IMR-90 (cell line): ENCODE measurements around the gene ITGAX. TPM values are rescaled to one million over a fixed set of nuclear protein-coding genes. Genes with fewer than 3 reads are reported as not detected.
A peak's percentile ranks its signal among the peaks of the same experiment; 100 is the strongest.

Source experiments
- ATAC-seq: fragments of 200-7000 bp; cut with Tn5 transposase; 2 replicates; pipeline ENCODE4 v1.9.1; 2020; ENCODE audit warnings: low read depth, mild to moderate bottlenecking, moderate library complexity
- Bru-seq: library from RNA; stranded (reverse); fragments of 400-500 nt; gene quantifications from one replicate; lab custom pipeline; 2021; lab: Mats Ljungman, UMichigan
- BruChase-seq, 2 experiments: library from RNA; stranded (reverse); fragments of 400-500 nt; gene quantifications; one replicate each; lab custom pipeline; 2021; lab: Mats Ljungman, UMichigan
- BruUV-seq: library from RNA; stranded (reverse); fragments of 400-500 nt; replicated peaks from 2 replicates; lab custom pipeline; 2021; lab: Mats Ljungman, UMichigan
- CTCF ChIA-PET: fragments of 300-600 bp; formaldehyde crosslinking; extraction: SDS; loops from one replicate; lab custom pipeline; 2021; ENCODE audit warnings: antibody characterized with exemption; lab: Yijun Ruan, JAX
- POLR2A ChIA-PET: fragments of 300-600 bp; sonication (Branson Sonifier 250); formaldehyde crosslinking; loops from one replicate; lab custom pipeline; 2022; ENCODE audit warnings: antibody characterized with exemption; ENCODE audit not compliant: unreplicated experiment; lab: Charles Lee
- DNase-seq: peaks from one replicate; pipeline ENCODE4 v3.0.0; 2013
- H2AFZ ChIP-seq: replicated peaks from 2 replicates; pipeline ENCODE3; 2013; ENCODE audit warnings: low read length, mild to moderate bottlenecking; ENCODE audit not compliant: poor library complexity
- H2AK5ac ChIP-seq: 2 replicates; pipeline ENCODE4 v1.6.1; 2013; ENCODE audit warnings: low read depth, low read length, inconsistent platforms
- H2AK9ac ChIP-seq: replicated peaks from 2 replicates; pipeline ENCODE3; 2013; ENCODE audit warnings: mild to moderate bottlenecking, low read depth, low read length, moderate library complexity; ENCODE audit not compliant: poor library complexity
- H2BK120ac ChIP-seq: 2 replicates; pipeline ENCODE4 v1.6.1; 2013; ENCODE audit warnings: low read depth, low read length, inconsistent platforms
- H2BK15ac ChIP-seq: 3 replicates; pipeline ENCODE4 v1.6.1; 2013; ENCODE audit warnings: low read depth, low read length, inconsistent platforms
- H2BK20ac ChIP-seq: 2 replicates; pipeline ENCODE4 v1.6.1; 2013; ENCODE audit warnings: low read depth, mild to moderate bottlenecking, inconsistent platforms, low read length, moderate library complexity
- H2BK5ac ChIP-seq: 2 replicates; pipeline ENCODE4 v1.6.1; 2013; ENCODE audit warnings: mild to moderate bottlenecking, low read depth, low read length, inconsistent platforms; ENCODE audit not compliant: poor library complexity, severe bottlenecking
- H3K14ac ChIP-seq: replicated peaks from 2 replicates; pipeline ENCODE4 v1.6.1; 2013; ENCODE audit warnings: low read depth, low read length, inconsistent platforms
- H3K18ac ChIP-seq: 2 replicates; pipeline ENCODE4 v1.6.1; 2013; ENCODE audit warnings: low read depth, low read length, control low read depth
- H3K23ac ChIP-seq: 2 replicates; pipeline ENCODE4 v1.6.1; 2013; ENCODE audit warnings: low read depth, low read length, inconsistent platforms
- H3K27ac ChIP-seq: 2 replicates; pipeline ENCODE4 v1.5.1; 2013; ENCODE audit warnings: mild to moderate bottlenecking, control low read depth, low read length; ENCODE audit not compliant: insufficient read depth
- H3K27me3 ChIP-seq: 2 replicates; pipeline ENCODE4 v1.6.1; 2013; ENCODE audit warnings: low read length; ENCODE audit not compliant: control insufficient read depth, insufficient read depth
- H3K36me3 ChIP-seq: 2 replicates; pipeline ENCODE4 v1.6.1; 2013; ENCODE audit warnings: low read length, mixed read lengths; ENCODE audit not compliant: control insufficient read depth, insufficient read depth
- H3K4ac ChIP-seq: 2 replicates; pipeline ENCODE4 v1.6.1; 2013; ENCODE audit warnings: low read depth, low read length, inconsistent platforms
- H3K4me1 ChIP-seq: 2 replicates; pipeline ENCODE4 v1.6.1; 2013; ENCODE audit warnings: low read length, mixed read lengths; ENCODE audit not compliant: control insufficient read depth, insufficient read depth
- H3K4me2 ChIP-seq: 2 replicates; pipeline ENCODE4 v1.6.1; 2013; ENCODE audit warnings: low read depth, mild to moderate bottlenecking, control low read depth, low read length, moderate library complexity
- H3K4me3 ChIP-seq: 2 replicates; pipeline ENCODE4 v1.5.1; 2013; ENCODE audit warnings: low read depth, mild to moderate bottlenecking, control low read depth, low read length, moderate library complexity; ENCODE audit not compliant: insufficient read depth
- H3K56ac ChIP-seq: 2 replicates; pipeline ENCODE4 v1.6.1; 2013; ENCODE audit warnings: low read length, inconsistent platforms; ENCODE audit not compliant: insufficient read depth; ENCODE audit errors: extremely low read depth
- H3K79me1 ChIP-seq, 2 experiments: 2 replicates each; pipeline ENCODE4 v1.6.1; 2013; ENCODE audit warnings: low read length in 2 of 2, inconsistent platforms in 1 of 2, low read depth in 1 of 2
- H3K9ac ChIP-seq: 2 replicates; pipeline ENCODE4 v1.6.1; 2013; ENCODE audit warnings: low read depth, low read length, control low read depth
- H3K9me1 ChIP-seq: 2 replicates; pipeline ENCODE4 v1.6.1; 2013; ENCODE audit warnings: low read length, inconsistent platforms; ENCODE audit not compliant: insufficient read depth
- H3K9me3 ChIP-seq: 2 replicates; pipeline ENCODE4 v1.6.1; 2013; ENCODE audit warnings: low read length; ENCODE audit not compliant: control insufficient read depth, insufficient read depth
- H4K20me1 ChIP-seq: 2 replicates; pipeline ENCODE4 v1.6.1; 2013; ENCODE audit warnings: low read length, inconsistent platforms; ENCODE audit not compliant: insufficient read depth
- H4K5ac ChIP-seq: 2 replicates; pipeline ENCODE4 v1.6.1; 2013; ENCODE audit warnings: mild to moderate bottlenecking, low read depth, low read length, control low read depth
- H4K8ac ChIP-seq, 2 experiments: 2 replicates each; pipeline ENCODE4 v1.6.1; 2013; ENCODE audit warnings: low read depth in 2 of 2, low read length in 2 of 2, control low read depth in 1 of 2, inconsistent platforms in 1 of 2
- H4K91ac ChIP-seq: 2 replicates; pipeline ENCODE4 v1.6.1; 2013; ENCODE audit warnings: low read depth, low read length, inconsistent platforms; ENCODE audit not compliant: insufficient read depth
- BHLHE40 ChIP-seq: fragments of 150-350 bp; IDR thresholded peaks from 2 replicates; pipeline ENCODE4 v1.6.1; 2016; ENCODE audit warnings: mild to moderate bottlenecking, low read depth, low read length
- CEBPB ChIP-seq: IDR thresholded peaks from 2 replicates; pipeline ENCODE4 v1.6.1; 2012; ENCODE audit warnings: low read depth, low read length, improper control_type of control experiment
- CHD1 ChIP-seq: IDR thresholded peaks from 2 replicates; pipeline ENCODE4 v1.6.1; 2012; ENCODE audit warnings: low read depth, low read length, improper control_type of control experiment
- CTCF ChIP-seq: conservative IDR thresholded peaks from 2 replicates; pipeline ENCODE4 v1.5.1; 2012; ENCODE audit warnings: mild to moderate bottlenecking, low read depth, low read length, improper control_type of control experiment
- ELK1 ChIP-seq: fragments of 150-350 bp; IDR thresholded peaks from 2 replicates; pipeline ENCODE4 v1.6.1; 2016; ENCODE audit warnings: low read depth, mild to moderate bottlenecking, low read length, moderate library complexity, borderline replicate concordance
- FOS ChIP-seq: fragments of 150-350 bp; IDR thresholded peaks from 2 replicates; pipeline ENCODE4 v1.6.1; 2016; ENCODE audit warnings: low read depth, low read length
- MAFK ChIP-seq: IDR thresholded peaks from 2 replicates; pipeline ENCODE4 v1.6.1; 2012; ENCODE audit warnings: low read depth, low read length, improper control_type of control experiment
- MAZ ChIP-seq: IDR thresholded peaks from 2 replicates; pipeline ENCODE4 v1.6.1; 2012; ENCODE audit warnings: low read depth, mild to moderate bottlenecking, low read length, improper control_type of control experiment, moderate library complexity, borderline replicate concordance
- MXI1 ChIP-seq: IDR thresholded peaks from 2 replicates; pipeline ENCODE4 v1.6.1; 2012; ENCODE audit warnings: low read depth, mild to moderate bottlenecking, low read length, moderate library complexity, borderline replicate concordance
- POLR2A ChIP-seq: IDR thresholded peaks from 2 replicates; pipeline ENCODE4 v1.6.1; 2012; ENCODE audit warnings: mild to moderate bottlenecking, low read depth, low read length
- USF2 ChIP-seq: fragments of 150-350 bp; IDR thresholded peaks from 2 replicates; pipeline ENCODE4 v1.6.1; 2017; ENCODE audit warnings: mild to moderate bottlenecking, antibody characterized with exemption, low read length, low read depth
- WGBS, 2 experiments: methylation state at CpG; one replicate each; pipeline versions ENCODE4 v1.1.5 to v1.1.7; 2013; ENCODE audit warnings: missing lambda C conversion rate in 2 of 2; ENCODE audit not compliant: insufficient read length in 1 of 2; ENCODE audit errors: extremely low coverage in 2 of 2; 5-methylcytosine and 5-hydroxymethylcytosine counted together
- dilution Hi-C: fragments of 300-500 bp; cut with HindIII; formaldehyde crosslinking; loops from one replicate; pipeline ENCODE4 v1.14.3; 2018; ENCODE audit warnings: low sequenced_read_pairs; ENCODE audit not compliant: unreplicated experiment
- in situ Hi-C: fragments of 300-500 bp; cut with MboI; formaldehyde crosslinking; loops from 3 replicates; pipeline ENCODE4 v1.14.3; 2019; ENCODE audit warnings: low sequenced_read_pairs, inconsistent platforms, mixed read lengths
- intact Hi-C: fragments of 100-400 bp; cut with micrococcal nuclease; formaldehyde crosslinking; loops from 2 replicates; pipeline ENCODE4 v1.10.0; 2022
- long read RNA-seq: library from polyadenylated mRNA; unstranded; transcript quantifications from one replicate; pipeline ENCODE4 v2.0.0, GENCODE V29; 2021; ENCODE audit not compliant: unreplicated experiment
- polyA plus RNA-seq, 3 experiments: library from polyadenylated mRNA; depleted of rRNA; stranded (reverse); fragments of >200 nt; gene quantifications; 2 replicates each; pipeline ENCODE4 v1.2.3, GENCODE V29; 2012; ENCODE audit warnings: low replicate concordance in 1 of 3
- total RNA-seq: library from RNA; depleted of rRNA; stranded (reverse); fragments of >200 nt; gene quantifications from 2 replicates; pipeline ENCODE4 v1.2.3, GENCODE V29; 2012; rRNA removed

The ITGAX gene
- total RNA-seq (0.18 TPM in 1 of 2 replicates, not detected in the other), polyA plus RNA-seq (2012; rRNA removed) (0.09 TPM in 2 replicates), Bru-seq, nascent RNA (not detected), BruChase-seq, experiment 1, labeled RNA remaining after a 6-hour chase (not detected), BruChase-seq, experiment 2, labeled RNA remaining after a 2-hour chase (percentile 3 among the genes with signal in this experiment)
- 0.12 and 0.17 TPM in 2 replicates for polyA plus RNA-seq (2012; cell fraction: cytosol; rRNA removed)
- polyA plus RNA-seq (2012; cell fraction: nucleus; rRNA removed; ENCODE audit: low replicate concordance), result 0.37 and 0.73 TPM in 2 replicates
- long read RNA-seq, result 0 reads

- peak; percentile 20 for DNase-seq
Observed at GRCh38 chr16:31354394-31355291, at the start of gene ITGAX. Gene ITGAX (plus strand): TSS chr16:31355176. CDS start chr16:31355255, 79 bp downstream.

More at GRCh38 chr16:31354394-31355291, at the start of gene ITGAX:
- Histone ChIP-seq H3K9me3 (no peaks in the 10 kb centered on the region), H3K18ac (no peak within 1 kb of the TSS), H3K27me3 (no peaks in the 10 kb centered on the region), H3K9me1 (no peaks in the 10 kb centered on the region), H4K20me1 (no peaks in the 10 kb centered on the region), H3K23ac (no peak within 1 kb of the TSS), H3K4me2 (no peak within 1 kb of the TSS), H4K5ac (no peak within 1 kb of the TSS), H2BK20ac (no peak within 1 kb of the TSS), H2BK5ac (no peak within 1 kb of the TSS), H3K56ac (no peak within 1 kb of the TSS), H3K9ac (no peak within 1 kb of the TSS), H3K36me3 (no peaks in the 10 kb centered on the region), H3K79me1 (no peaks in the 10 kb centered on the region), H3K27ac (no peak within 1 kb of the TSS), H2AFZ (peak within 1 kb of the TSS; percentile 35), H3K14ac (no peak within 1 kb of the TSS), H2AK5ac (no peak within 1 kb of the TSS), H4K91ac (no peak within 1 kb of the TSS), H3K4ac (no peak within 1 kb of the TSS), H2BK15ac (no peak within 1 kb of the TSS), H3K4me3 (no peak within 1 kb of the TSS), H3K4me1 (no peaks in the 10 kb centered on the region), H4K8ac (no peak within 1 kb of the TSS), H2BK120ac (no peak within 1 kb of the TSS), H2AK9ac (no peak within 1 kb of the TSS)
- dilution Hi-C loops, result no loop called here
- TF ChIP-seq BHLHE40 (no peak), FOS (no peak), MAZ (no peak), MXI1 (no peak), CEBPB (no peak), ELK1 (no peak), POLR2A (no peak), USF2 (no peak), MAFK (no peak), CTCF (no peak), CHD1 (no peak)
- no TSS peak for BruUV-seq
- POLR2A ChIA-PET, result no interaction called here
- WGBS, 2 experiments, result 40% methylated on average over 2 of the region's 10 CpGs; no CpG with 5 or more reads in 1 of the 2 experiments
- peak; percentile 17; the same call in 1 of the 2 replicates for ATAC-seq
- CTCF ChIA-PET, result no interaction called here
- in situ Hi-C loops, result no loop called here
- intact Hi-C loops, result no loop called here
